Brain microvascular endothelial cell (primary cell): ENCODE measurements around the gene OARD1.

Experiments used
- DNase-seq: peaks from one replicate; pipeline ENCODE4 v3.0.0-alpha.2; 2020
- H3K27ac ChIP-seq: fragments of 250-450 bp; sonication (Bioruptor Pico); 2 replicates; pipeline ENCODE4 v1.5.1; 2020; ENCODE audit warnings: mild to moderate bottlenecking, moderate library complexity
- H3K27me3 ChIP-seq: fragments of 250-450 bp; sonication (Bioruptor Pico); replicated peaks from 2 replicates; pipeline ENCODE4 v1.5.1; 2020; ENCODE audit warnings: mild to moderate bottlenecking
- H3K36me3 ChIP-seq: fragments of 250-450 bp; sonication (Bioruptor Pico); replicated peaks from 2 replicates; pipeline ENCODE4 v1.5.1; 2020; ENCODE audit warnings: mild to moderate bottlenecking
- H3K4me3 ChIP-seq: 2 replicates; pipeline ENCODE4 v1.5.1; 2011; ENCODE audit warnings: low read depth, mild to moderate bottlenecking, control low read depth, low read length, moderate library complexity
- CTCF ChIP-seq: IDR thresholded peaks from 2 replicates; pipeline ENCODE4 v1.5.1; 2011; ENCODE audit warnings: low read depth, mild to moderate bottlenecking, moderate library complexity, low read length, control low read depth, inconsistent platforms; ENCODE audit errors: missing control alignments
- in situ Hi-C: cut with HindIII; loops from 2 replicates; pipeline ENCODE4 v1.10.0; 2017; ENCODE audit warnings: low sequenced_read_pairs, low pct_ligation_motif_present

Gene OARD1

DNA sequence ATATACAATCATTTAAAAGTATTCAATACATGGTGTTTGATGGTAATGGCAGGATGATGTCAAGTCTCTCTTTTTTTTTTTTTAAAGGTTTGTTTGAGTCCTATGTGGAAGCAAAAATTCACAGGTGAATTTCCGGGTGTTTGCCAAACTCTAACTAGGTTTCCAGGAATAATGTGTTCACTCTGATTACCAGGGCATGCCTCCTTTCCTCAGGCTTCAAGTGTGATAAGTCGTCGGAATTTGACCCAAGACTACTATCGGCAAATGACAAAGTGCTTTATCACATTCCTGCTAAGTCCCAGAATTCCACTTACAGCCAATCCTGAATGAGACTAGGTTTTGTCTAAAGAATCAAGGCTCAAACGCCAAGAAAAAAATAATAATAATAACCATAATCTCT is 7.3 kb downstream of the OARD1 start:
- H3K4me3 ChIP-seq = no peak overlapping the region
- no peaks in the 10 kb centered on the region for H3K36me3 ChIP-seq
- TF ChIP-seq CTCF = no peak

GRCh38 chr6:41063884-41064285 is 8.3 kb downstream of the OARD1 start:
- Histone ChIP-seq H3K36me3 (no peaks in the 10 kb centered on the region), H3K27ac (no peak overlapping the region), H3K27me3 (no peaks in the 10 kb centered on the region), H3K4me3 (no peak overlapping the region)
- in situ Hi-C loops = no loop called here
- no peak for TF ChIP-seq CTCF
- no peak for DNase-seq

More for the DNA sequence above, 7.3 kb downstream of the OARD1 start:
- no peak overlapping the region for H3K27ac ChIP-seq
- no peaks in the 10 kb centered on the region for H3K27me3 ChIP-seq
- in situ Hi-C loops = no loop called here
- no peak for DNase-seq

GRCh38 chr6:41062056-41062455 is 10.1 kb downstream of the OARD1 start:
- Histone ChIP-seq H3K4me3 (no peak overlapping the region), H3K36me3 (no peaks in the 10 kb centered on the region), H3K27me3 (no peaks in the 10 kb centered on the region), H3K27ac (no peak overlapping the region)
- TF ChIP-seq CTCF = no peak
- DNase-seq = no peak
- in situ Hi-C loops = no loop called here

- TF ChIP-seq CTCF = no peak
- no peaks in the 10 kb centered on the region for H3K36me3 ChIP-seq
- in situ Hi-C loops = no loop called here
These were observed 10.9 kb downstream of the OARD1 start for GRCh38 chr6:41061196-41061726.

DNA sequence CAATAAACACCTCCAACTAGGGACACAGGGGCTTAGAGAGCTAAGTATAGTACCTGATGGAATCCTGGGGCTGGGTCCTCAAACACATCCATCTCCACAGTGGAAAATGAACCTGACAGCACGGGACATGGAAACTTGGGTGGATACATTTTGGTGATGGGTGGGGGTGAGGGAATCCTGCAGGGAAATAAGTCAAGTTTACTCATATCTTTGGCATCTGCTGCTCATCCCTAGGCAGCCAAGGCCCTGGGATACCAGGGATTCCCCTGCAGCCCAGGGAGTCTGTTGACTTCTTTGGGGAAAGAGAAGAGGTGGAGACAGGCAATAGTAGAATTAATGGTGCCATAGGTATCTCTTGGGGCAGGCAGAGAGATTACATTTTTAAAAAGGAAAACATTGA is 12.6 kb downstream of the OARD1 start:
- Histone ChIP-seq H3K27me3 (no peaks in the 10 kb centered on the region), H3K36me3 (no peaks in the 10 kb centered on the region), H3K4me3 (no peak overlapping the region), H3K27ac (no peak overlapping the region)
- DNase-seq = peak; percentile 5
- in situ Hi-C loops = no loop called here
- TF ChIP-seq CTCF = no peak

More at GRCh38 chr6:41061196-41061726, 10.9 kb downstream of the OARD1 start:
- no peaks in the 10 kb centered on the region for H3K27me3 ChIP-seq
- no peak overlapping the region for H3K4me3 ChIP-seq
- no peak for DNase-seq
- H3K27ac ChIP-seq = no peak overlapping the region

DNA sequence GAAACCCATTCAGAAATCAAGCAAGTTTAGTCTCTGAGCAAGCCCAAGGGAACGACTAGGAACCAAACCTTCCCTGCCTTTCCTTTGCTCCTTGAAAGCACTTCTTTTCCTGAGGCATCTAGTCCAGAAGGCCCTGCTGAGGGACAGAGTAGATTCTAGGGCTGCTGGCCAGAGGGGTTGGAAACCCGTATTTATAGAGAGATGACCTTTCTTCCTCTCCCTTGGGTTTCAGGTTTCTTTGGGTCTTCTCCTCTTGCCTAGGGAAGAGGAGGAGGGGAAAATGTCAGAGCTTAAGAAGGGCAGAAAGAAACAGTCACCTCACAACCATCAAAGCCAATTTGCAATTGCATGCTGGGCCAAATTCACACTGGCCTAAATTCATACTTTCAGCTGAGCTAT is 13.4 kb downstream of the OARD1 start:
- Histone ChIP-seq H3K27me3 (no peaks in the 10 kb centered on the region), H3K4me3 (no peak overlapping the region), H3K27ac (no peak overlapping the region), H3K36me3 (no peaks in the 10 kb centered on the region)
- in situ Hi-C loops = no loop called here
- TF ChIP-seq CTCF = no peak
- no peak for DNase-seq
